ENCODE measurements around the gene BARX2. TPM values are rescaled to one million over a fixed set of nuclear protein-coding genes. Genes with fewer than 3 reads are reported as not detected.

Gene BARX2
- total and polyA plus RNA-seq, 2 of the 4 experiments (the other 2 are of a cell fraction), result not detected

- H3K9ac ChIP-seq (ENCODE audit: low read depth, low read length), result no peak overlapping the region
- H3K4me3 ChIP-seq (ENCODE audit: insufficient read depth, low read depth, low read length), result peak overlapping the region; percentile 23
- TF ChIP-seq POLR2A (IDR thresholded peaks at IDR 0.05; ENCODE audit: low read depth, low read length) (no peak), RFX5 (IDR thresholded peaks at IDR 0.05; ENCODE audit: low read depth, low read length) (no peak), CHD1 (IDR thresholded peaks at IDR 0.05; ENCODE audit: low read depth, low read length) (no peak), MXI1 (IDR thresholded peaks at IDR 0.05; ENCODE audit: borderline replicate concordance, low read depth, low read length) (no peak), RAD21 (IDR thresholded peaks at IDR 0.05; ENCODE audit: low read length) (no peak)
- TF ChIP-seq, protein P1, sequence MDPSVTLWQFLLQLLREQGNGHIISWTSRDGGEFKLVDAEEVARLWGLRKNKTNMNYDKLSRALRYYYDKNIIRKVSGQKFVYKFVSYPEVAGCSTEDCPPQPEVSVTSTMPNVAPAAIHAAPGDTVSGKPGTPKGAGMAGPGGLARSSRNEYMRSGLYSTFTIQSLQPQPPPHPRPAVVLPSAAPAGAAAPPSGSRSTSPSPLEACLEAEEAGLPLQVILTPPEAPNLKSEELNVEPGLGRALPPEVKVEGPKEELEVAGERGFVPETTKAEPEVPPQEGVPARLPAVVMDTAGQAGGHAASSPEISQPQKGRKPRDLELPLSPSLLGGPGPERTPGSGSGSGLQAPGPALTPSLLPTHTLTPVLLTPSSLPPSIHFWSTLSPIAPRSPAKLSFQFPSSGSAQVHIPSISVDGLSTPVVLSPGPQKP (IDR thresholded peaks at IDR 0.05; ENCODE audit: borderline replicate concordance, low read depth, low read length), result no peak
- TF ChIP-seq, protein P2, sequence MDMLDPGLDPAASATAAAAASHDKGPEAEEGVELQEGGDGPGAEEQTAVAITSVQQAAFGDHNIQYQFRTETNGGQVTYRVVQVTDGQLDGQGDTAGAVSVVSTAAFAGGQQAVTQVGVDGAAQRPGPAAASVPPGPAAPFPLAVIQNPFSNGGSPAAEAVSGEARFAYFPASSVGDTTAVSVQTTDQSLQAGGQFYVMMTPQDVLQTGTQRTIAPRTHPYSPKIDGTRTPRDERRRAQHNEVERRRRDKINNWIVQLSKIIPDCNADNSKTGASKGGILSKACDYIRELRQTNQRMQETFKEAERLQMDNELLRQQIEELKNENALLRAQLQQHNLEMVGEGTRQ (IDR thresholded peaks at IDR 0.05; ENCODE audit: low read depth, low read length), result no peak
- TF ChIP-seq, protein P3, sequence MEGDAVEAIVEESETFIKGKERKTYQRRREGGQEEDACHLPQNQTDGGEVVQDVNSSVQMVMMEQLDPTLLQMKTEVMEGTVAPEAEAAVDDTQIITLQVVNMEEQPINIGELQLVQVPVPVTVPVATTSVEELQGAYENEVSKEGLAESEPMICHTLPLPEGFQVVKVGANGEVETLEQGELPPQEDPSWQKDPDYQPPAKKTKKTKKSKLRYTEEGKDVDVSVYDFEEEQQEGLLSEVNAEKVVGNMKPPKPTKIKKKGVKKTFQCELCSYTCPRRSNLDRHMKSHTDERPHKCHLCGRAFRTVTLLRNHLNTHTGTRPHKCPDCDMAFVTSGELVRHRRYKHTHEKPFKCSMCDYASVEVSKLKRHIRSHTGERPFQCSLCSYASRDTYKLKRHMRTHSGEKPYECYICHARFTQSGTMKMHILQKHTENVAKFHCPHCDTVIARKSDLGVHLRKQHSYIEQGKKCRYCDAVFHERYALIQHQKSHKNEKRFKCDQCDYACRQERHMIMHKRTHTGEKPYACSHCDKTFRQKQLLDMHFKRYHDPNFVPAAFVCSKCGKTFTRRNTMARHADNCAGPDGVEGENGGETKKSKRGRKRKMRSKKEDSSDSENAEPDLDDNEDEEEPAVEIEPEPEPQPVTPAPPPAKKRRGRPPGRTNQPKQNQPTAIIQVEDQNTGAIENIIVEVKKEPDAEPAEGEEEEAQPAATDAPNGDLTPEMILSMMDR (conservative IDR thresholded peaks at IDR 0.05; ENCODE audit: low read depth, low read length), result no peak
- H3K9me3 ChIP-seq (ENCODE audit: control insufficient read depth, insufficient read depth, low read length), result no peaks in the 10 kb centered on the region
- no peak overlapping the region for H2BK5ac ChIP-seq (ENCODE audit: low read depth, low read length, poor library complexity, severe bottlenecking)
- no peak overlapping the region for H3K4ac ChIP-seq (ENCODE audit: low read depth, low read length)
- no peak overlapping the region for H3K27ac ChIP-seq (ENCODE audit: insufficient read depth, low read length)
- H2BK120ac ChIP-seq (ENCODE audit: low read depth, low read length), result no peak overlapping the region
- H2AK5ac ChIP-seq (ENCODE audit: low read depth, low read length), result no peak overlapping the region
- peak overlapping the region; percentile 68 for H2AFZ ChIP-seq (replicated peaks; ENCODE audit: low read length, poor library complexity)
- H2BK15ac ChIP-seq (ENCODE audit: low read depth, low read length), result no peak overlapping the region
- WGBS, 2 experiments (ENCODE audit: extremely low coverage in 2 of 2, insufficient read length in 1 of 2), result 2% methylated on average over 44 of the region's 77 CpGs; no CpG with 5 or more reads in 1 of the 2 experiments
- H3K4me2 ChIP-seq (ENCODE audit: low read depth, low read length), result peak overlapping the region; percentile 29; the same call in 1 of the 2 replicates
- no peak overlapping the region for H3K56ac ChIP-seq (ENCODE audit: extremely low read depth, insufficient read depth, low read length)
- no peak overlapping the region for H4K5ac ChIP-seq (ENCODE audit: low read depth, low read length)
- H3K18ac ChIP-seq (ENCODE audit: low read depth, low read length), result no peak overlapping the region
- H3K79me1 ChIP-seq (ENCODE audit: low read depth in 1 of 2, low read length in 2 of 2), result no peaks in the 10 kb centered on the region
- no peaks in the 10 kb centered on the region for H3K36me3 ChIP-seq (ENCODE audit: control insufficient read depth, insufficient read depth, low read length)
- no peak overlapping the region for H2BK20ac ChIP-seq (ENCODE audit: low read depth, low read length)
- no peak overlapping the region for H4K91ac ChIP-seq (ENCODE audit: insufficient read depth, low read depth, low read length)
- H3K27me3 ChIP-seq (ENCODE audit: control insufficient read depth, insufficient read depth, low read length), result peaks cover 71% of the 10 kb centered on the region
- ChIA-PET CTCF (no interaction called here), POLR2A (ENCODE audit: unreplicated experiment) (no interaction called here)
- H2AK9ac ChIP-seq (replicated peaks; ENCODE audit: low read depth, low read length, poor library complexity), result no peak overlapping the region
- H4K8ac ChIP-seq (ENCODE audit: low read depth in 2 of 2, low read length in 2 of 2), result no peak overlapping the region
- DNase-seq (no peak), ATAC-seq (ENCODE audit: low read depth) (no peak; the same call in 1 of the 2 replicates)
- intact Hi-C loops (cut with micrococcal nuclease) (no loop called here), in situ Hi-C loops (cut with MboI; ENCODE audit: low sequenced_read_pairs) (no loop called here), dilution Hi-C loops (cut with HindIII; ENCODE audit: low sequenced_read_pairs, unreplicated experiment) (no loop called here)
- H4K20me1 ChIP-seq (ENCODE audit: insufficient read depth, low read length), result no peaks in the 10 kb centered on the region
- H3K9me1 ChIP-seq (ENCODE audit: insufficient read depth, low read length), result no peaks in the 10 kb centered on the region
- peaks cover 2% of the 10 kb centered on the region; the same call in 1 of the 2 replicates for H3K4me1 ChIP-seq (ENCODE audit: control insufficient read depth, insufficient read depth, low read length)
- H3K23ac ChIP-seq (ENCODE audit: low read depth, low read length), result no peak overlapping the region
- no peak overlapping the region for H3K14ac ChIP-seq (replicated peaks; ENCODE audit: low read depth, low read length)
- BruUV-seq (replicated peaks), result no TSS peak
Measured at GRCh38 chr11:129372609-129373488, 2.8 kb upstream of the BARX2 start.

All from IMR-90 (cell line).